Measurements from ENCODE around the gene KCND2.

The KCND2 gene

DNA sequence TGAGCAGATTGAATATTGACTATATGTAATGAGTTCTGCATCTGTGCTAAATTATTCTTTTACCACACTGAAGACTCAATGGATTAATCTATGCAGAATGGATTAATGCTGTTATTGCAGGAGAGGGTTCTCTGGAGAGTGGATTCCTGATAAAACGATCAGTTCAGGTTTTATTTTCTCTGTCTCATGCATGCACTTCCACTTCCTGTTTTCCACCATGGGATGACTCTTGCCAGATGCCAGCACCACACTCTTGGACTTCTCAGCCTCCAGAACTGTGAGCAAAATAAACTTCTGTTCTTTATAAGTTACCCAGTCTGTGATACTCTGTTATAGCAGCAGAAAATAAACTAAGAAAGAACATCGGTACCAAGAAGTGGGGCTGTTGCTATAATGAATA is 207.5 kb downstream of the KCND2 start:
- Mint-ChIP-seq H3K36me3 (no peaks in the 10 kb centered on the region), H3K27me3 (no peaks in the 10 kb centered on the region), H3K4me1 (no peaks in the 10 kb centered on the region), H3K4me3 (no peak overlapping the region), H3K27ac (no peak overlapping the region), H3K9me3 (no peaks in the 10 kb centered on the region)

- H3K27me3 Mint-ChIP-seq, result no peaks in the 10 kb centered on the region
- no peaks in the 10 kb centered on the region for H3K9me3 Mint-ChIP-seq
- no peaks in the 10 kb centered on the region for H3K36me3 Mint-ChIP-seq
- no peak overlapping the region for H3K27ac Mint-ChIP-seq
- no peaks in the 10 kb centered on the region for H3K4me1 Mint-ChIP-seq
- no peak overlapping the region for H3K4me3 Mint-ChIP-seq
These were observed 208.0 kb downstream of the KCND2 start for GRCh38 chr7:120480930-120481329.

- Mint-ChIP-seq H3K4me3 (no peak overlapping the region), H3K27ac (no peak overlapping the region), H3K36me3 (no peaks in the 10 kb centered on the region)
These were observed 213.2 kb downstream of the KCND2 start for GRCh38 chr7:120486164-120486563.

DNA sequence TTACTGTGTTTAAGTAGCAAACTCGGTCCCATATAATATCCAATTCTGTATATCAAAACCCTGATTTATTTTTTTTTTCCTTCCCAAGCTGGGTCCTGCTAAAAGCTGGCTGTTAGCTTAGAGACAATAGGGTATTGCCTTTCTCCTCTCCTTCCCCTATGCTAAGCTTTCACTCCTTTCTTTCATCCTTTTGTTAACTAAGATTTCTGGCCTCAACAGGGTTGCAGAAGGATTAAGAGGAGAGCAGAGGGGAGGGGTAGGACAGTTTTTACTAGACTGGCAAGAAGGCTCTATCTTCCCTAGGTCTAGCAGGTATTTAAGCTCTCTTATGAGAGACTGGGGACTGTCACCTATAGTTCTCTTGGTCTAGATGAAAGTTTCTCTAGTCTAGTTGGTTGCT is 229.2 kb downstream of the KCND2 start:
- Mint-ChIP-seq H3K27ac (no peak overlapping the region), H3K9me3 (peaks cover 11% of the 10 kb centered on the region), H3K36me3 (no peaks in the 10 kb centered on the region), H3K4me3 (no peak overlapping the region), H3K27me3 (no peaks in the 10 kb centered on the region), H3K4me1 (no peaks in the 10 kb centered on the region)

More at GRCh38 chr7:120486164-120486563, 213.2 kb downstream of the KCND2 start:
- Mint-ChIP-seq H3K9me3 (no peaks in the 10 kb centered on the region), H3K4me1 (no peaks in the 10 kb centered on the region), H3K27me3 (peaks cover 1% of the 10 kb centered on the region)

- H3K27ac Mint-ChIP-seq, result no peak overlapping the region
- H3K9me3 Mint-ChIP-seq, result peaks cover 11% of the 10 kb centered on the region
- no peaks in the 10 kb centered on the region for H3K27me3 Mint-ChIP-seq
- H3K36me3 Mint-ChIP-seq, result no peaks in the 10 kb centered on the region
- no peak overlapping the region for H3K4me3 Mint-ChIP-seq
- no peaks in the 10 kb centered on the region for H3K4me1 Mint-ChIP-seq
These were observed 229.8 kb downstream of the KCND2 start for GRCh38 chr7:120502825-120503224.

DNA sequence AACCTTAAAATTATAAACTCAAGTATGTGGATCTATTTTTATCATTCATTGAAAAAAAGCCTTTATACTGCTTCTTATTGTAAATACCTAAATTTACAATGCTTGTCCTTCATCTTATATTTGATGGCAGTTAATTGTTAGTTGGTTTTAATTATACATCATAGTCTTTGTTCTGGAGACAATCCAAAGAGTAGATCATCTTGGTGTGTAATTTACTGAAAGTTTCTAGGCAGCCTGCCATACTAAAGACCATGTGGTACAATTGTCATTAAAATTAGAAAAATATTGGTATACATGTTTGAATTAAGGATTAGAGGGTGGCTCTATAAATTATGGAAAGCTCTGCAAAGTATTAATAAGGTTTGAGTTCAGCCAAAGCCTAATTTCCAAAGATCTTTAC is 231.4 kb downstream of the KCND2 start:
- H3K4me3 Mint-ChIP-seq, result no peak overlapping the region
- H3K27me3 Mint-ChIP-seq, result no peaks in the 10 kb centered on the region
- no peaks in the 10 kb centered on the region for H3K36me3 Mint-ChIP-seq
- H3K27ac Mint-ChIP-seq, result no peak overlapping the region
- no peaks in the 10 kb centered on the region for H3K4me1 Mint-ChIP-seq
- peaks cover 11% of the 10 kb centered on the region for H3K9me3 Mint-ChIP-seq

- H3K36me3 Mint-ChIP-seq, result no peaks in the 10 kb centered on the region
- no peak overlapping the region for H3K27ac Mint-ChIP-seq
- no peaks in the 10 kb centered on the region for H3K27me3 Mint-ChIP-seq
- no peak overlapping the region for H3K4me3 Mint-ChIP-seq
- peaks cover 11% of the 10 kb centered on the region for H3K9me3 Mint-ChIP-seq
- no peaks in the 10 kb centered on the region for H3K4me1 Mint-ChIP-seq
These were observed 232.8 kb downstream of the KCND2 start for GRCh38 chr7:120505770-120506169.

GRCh38 chr7:120512701-120513100 is 239.7 kb downstream of the KCND2 start:
- Mint-ChIP-seq H3K27ac (no peak overlapping the region), H3K27me3 (no peaks in the 10 kb centered on the region), H3K36me3 (no peaks in the 10 kb centered on the region), H3K4me3 (no peak overlapping the region), H3K9me3 (no peaks in the 10 kb centered on the region), H3K4me1 (no peaks in the 10 kb centered on the region)

DNA sequence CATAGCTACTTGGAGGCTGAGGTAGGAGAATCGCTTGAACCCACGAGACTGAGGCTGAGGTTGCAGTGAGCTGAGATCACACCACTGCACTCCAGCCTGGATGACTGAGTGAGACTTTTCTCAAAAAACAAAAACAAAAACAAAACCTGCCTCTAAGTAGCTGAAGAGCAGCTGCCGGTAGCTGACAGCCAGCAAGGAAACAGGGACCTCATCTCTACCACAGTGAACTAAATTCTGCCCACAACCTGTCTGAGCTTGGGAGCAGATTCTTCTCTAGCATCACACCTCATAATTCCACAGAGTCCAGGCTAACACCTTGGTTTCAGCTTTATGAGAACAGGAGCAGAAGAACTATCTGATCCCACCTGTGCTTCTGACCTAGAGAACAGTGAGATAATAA is 246.2 kb downstream of the KCND2 start:
- H3K27me3 Mint-ChIP-seq, result no peaks in the 10 kb centered on the region
- H3K9me3 Mint-ChIP-seq, result no peaks in the 10 kb centered on the region
- no peaks in the 10 kb centered on the region for H3K36me3 Mint-ChIP-seq
- H3K4me1 Mint-ChIP-seq, result no peaks in the 10 kb centered on the region
- H3K4me3 Mint-ChIP-seq, result no peak overlapping the region
- no peak overlapping the region for H3K27ac Mint-ChIP-seq

DNA sequence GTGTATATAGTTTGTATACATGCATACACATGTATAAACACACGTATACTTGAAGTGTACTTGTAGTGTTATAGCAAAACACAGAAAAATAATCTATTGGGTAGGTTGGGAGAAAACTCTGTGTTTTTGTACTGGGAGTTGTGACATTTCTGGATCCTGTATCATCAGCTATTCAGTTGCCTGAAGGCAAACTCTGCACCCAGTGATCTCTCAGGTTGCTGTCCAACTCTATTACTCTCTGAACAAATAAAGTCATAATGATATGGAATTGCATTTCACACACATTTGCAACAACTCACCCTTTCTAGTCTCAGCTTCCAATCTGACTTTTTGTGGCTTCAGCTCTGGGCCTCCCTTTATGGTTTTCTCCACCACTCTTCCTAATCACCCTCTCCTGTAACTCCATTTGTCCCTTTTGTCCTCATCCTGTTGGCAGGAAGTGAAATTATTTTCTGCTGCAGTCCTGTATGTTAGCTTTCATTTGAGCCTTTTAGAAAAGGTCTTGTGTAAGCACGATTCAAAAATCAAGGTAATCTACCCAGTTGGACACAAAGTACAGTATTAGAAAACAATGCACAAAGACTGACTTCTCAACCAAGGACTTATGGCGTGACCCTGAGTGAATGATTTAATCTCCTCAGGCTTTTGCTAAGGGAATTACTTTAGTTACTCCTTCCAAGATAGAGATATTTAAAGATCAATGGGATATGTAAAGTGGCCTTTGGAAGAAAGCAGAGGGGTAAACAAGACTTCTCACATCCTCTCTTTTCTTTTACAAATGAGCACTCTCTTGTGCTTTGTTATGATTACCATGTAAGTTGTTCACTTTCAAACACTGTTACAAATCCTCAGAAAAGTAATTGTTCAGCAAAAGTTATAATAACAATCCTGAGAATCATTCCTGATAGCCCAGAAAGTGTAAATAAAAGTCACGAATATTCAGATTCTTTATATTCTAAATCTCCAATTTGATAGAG is 249.1 kb downstream of the KCND2 start:
- Mint-ChIP-seq H3K4me3 (no peak overlapping the region), H3K27me3 (no peaks in the 10 kb centered on the region), H3K9me3 (no peaks in the 10 kb centered on the region), H3K4me1 (no peaks in the 10 kb centered on the region), H3K27ac (no peak overlapping the region), H3K36me3 (no peaks in the 10 kb centered on the region)

GRCh38 chr7:120523985-120524384 is 251.0 kb downstream of the KCND2 start:
- Mint-ChIP-seq H3K4me1 (no peaks in the 10 kb centered on the region), H3K9me3 (no peaks in the 10 kb centered on the region), H3K27me3 (no peaks in the 10 kb centered on the region), H3K4me3 (no peak overlapping the region), H3K27ac (no peak overlapping the region), H3K36me3 (no peaks in the 10 kb centered on the region)

DNA sequence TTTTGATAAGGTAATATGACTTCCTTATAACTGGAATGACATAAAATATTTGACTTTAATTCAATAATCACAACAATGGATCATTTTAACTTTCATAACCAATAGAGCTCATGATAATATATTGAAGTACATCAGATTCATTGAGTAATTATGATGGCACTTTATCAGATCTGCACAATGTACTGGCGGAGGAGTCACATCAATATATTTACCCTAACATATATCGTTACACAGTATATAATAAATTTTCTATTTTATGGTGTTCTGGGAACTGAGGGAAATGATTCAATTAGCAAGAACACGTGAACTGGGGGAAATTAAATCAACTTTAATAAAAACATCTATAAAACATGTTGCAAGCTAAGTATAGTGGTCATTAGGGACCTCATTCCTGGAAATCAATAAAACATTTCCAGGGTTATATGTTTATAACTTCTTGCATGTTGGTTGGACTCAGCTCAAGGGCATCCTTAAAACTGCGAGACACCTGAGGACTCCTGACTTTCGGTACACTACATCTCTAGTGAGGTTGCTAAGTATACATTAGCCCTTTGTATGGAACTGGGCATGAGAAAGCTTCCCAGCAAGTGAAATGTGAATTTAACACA is 254.0 kb downstream of the KCND2 start:
- peaks cover 8% of the 10 kb centered on the region for H3K9me3 Mint-ChIP-seq
- no peaks in the 10 kb centered on the region for H3K27me3 Mint-ChIP-seq
- no peak overlapping the region for H3K27ac Mint-ChIP-seq
- H3K4me3 Mint-ChIP-seq, result no peak overlapping the region
- H3K4me1 Mint-ChIP-seq, result no peaks in the 10 kb centered on the region
- no peaks in the 10 kb centered on the region for H3K36me3 Mint-ChIP-seq

DNA sequence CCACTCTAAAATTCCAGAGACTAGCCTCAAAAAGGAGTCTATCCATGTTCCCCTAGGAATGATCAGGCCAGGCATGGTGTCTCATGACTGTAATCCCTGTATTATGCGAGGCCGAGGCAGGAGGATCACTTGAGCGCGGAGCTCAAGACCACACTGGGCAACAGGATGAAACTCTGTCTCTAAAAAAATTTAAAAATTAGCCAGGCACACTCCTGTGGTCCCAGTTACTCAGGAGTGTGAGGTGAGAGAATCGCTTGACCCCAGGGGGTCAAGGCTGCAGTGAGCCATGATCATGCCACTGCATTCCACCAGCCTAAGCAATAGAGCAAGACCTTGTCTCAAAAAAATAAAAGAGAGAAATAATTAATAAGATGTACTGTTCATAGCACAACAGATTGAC is 256.8 kb downstream of the KCND2 start:
- H3K36me3 Mint-ChIP-seq, result no peaks in the 10 kb centered on the region
- H3K9me3 Mint-ChIP-seq, result peaks cover 12% of the 10 kb centered on the region
- H3K27me3 Mint-ChIP-seq, result no peaks in the 10 kb centered on the region
- no peak overlapping the region for H3K4me3 Mint-ChIP-seq
- H3K4me1 Mint-ChIP-seq, result no peaks in the 10 kb centered on the region
- no peak overlapping the region for H3K27ac Mint-ChIP-seq

- H3K9me3 Mint-ChIP-seq, result peaks cover 5% of the 10 kb centered on the region
- no peak overlapping the region for H3K4me3 Mint-ChIP-seq
- no peaks in the 10 kb centered on the region for H3K27me3 Mint-ChIP-seq
- no peaks in the 10 kb centered on the region for H3K4me1 Mint-ChIP-seq
- H3K36me3 Mint-ChIP-seq, result no peaks in the 10 kb centered on the region
- no peak overlapping the region for H3K27ac Mint-ChIP-seq
These were observed 265.4 kb downstream of the KCND2 start for GRCh38 chr7:120538335-120538734.

- Mint-ChIP-seq H3K27ac (no peak overlapping the region), H3K36me3 (no peaks in the 10 kb centered on the region), H3K4me1 (no peaks in the 10 kb centered on the region), H3K4me3 (no peak overlapping the region), H3K27me3 (no peaks in the 10 kb centered on the region), H3K9me3 (peaks cover 5% of the 10 kb centered on the region)
These were observed 266.3 kb downstream of the KCND2 start for GRCh38 chr7:120539321-120539720.

DNA sequence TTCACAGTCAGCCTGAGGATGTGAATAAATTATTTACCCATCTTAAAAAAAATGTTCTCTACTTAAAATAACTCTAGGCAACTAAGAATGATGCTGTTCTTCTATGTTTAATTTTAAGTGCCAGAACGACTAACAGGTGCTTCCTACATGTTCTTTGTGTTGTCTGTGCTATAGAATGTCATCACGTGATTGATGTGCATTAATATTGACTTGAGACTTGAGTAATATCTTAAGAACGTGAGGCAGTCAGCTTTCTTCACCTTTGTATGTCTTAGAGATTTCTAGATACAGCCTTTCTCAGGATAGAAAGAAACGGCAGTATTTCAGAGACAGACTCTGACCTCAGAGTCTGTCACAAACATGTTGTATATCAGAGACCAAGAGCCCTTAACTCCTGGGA is 274.6 kb downstream of the KCND2 start:
- Mint-ChIP-seq H3K27ac (no peak overlapping the region), H3K36me3 (no peaks in the 10 kb centered on the region), H3K4me1 (no peaks in the 10 kb centered on the region), H3K9me3 (no peaks in the 10 kb centered on the region), H3K27me3 (peaks cover 1% of the 10 kb centered on the region), H3K4me3 (no peak overlapping the region)
